Lower lobe of right lung (tissue), 2 donors: Measurements from ENCODE around the gene NAT10. TPM values are rescaled to one million over a fixed set of nuclear protein-coding genes. Genes with fewer than 3 reads are reported as not detected.

Source experiments
- ATAC-seq, 2 donors: fragments of 200-7000 bp; cut with Tn5 transposase; one replicate each; pipeline ENCODE4 v1.9.1; 2020 to 2022; ENCODE audit warnings: mild to moderate bottlenecking in 2 of 2, moderate library complexity in 2 of 2
- DNase-seq: peaks from one replicate; pipeline ENCODE4 v3.0.0-alpha.2; 2020
- H3K27ac ChIP-seq: fragments of 200-600 bp; one replicate; pipeline ENCODE4 v1.8.0; 2022
- H3K27me3 ChIP-seq: fragments of 200-600 bp; one replicate; pipeline ENCODE4 v1.8.0; 2022; ENCODE audit warnings: low read depth
- H3K36me3 ChIP-seq: fragments of 200-600 bp; one replicate; pipeline ENCODE4 v1.8.0; 2022; ENCODE audit warnings: mild to moderate bottlenecking
- H3K4me1 ChIP-seq: fragments of 200-600 bp; one replicate; pipeline ENCODE4 v1.8.0; 2022
- H3K4me3 ChIP-seq: fragments of 200-600 bp; one replicate; pipeline ENCODE4 v1.8.0; 2022; ENCODE audit warnings: mild to moderate bottlenecking
- H3K9me3 ChIP-seq: fragments of 200-600 bp; one replicate; pipeline ENCODE4 v1.8.0; 2022
- intact Hi-C: fragments of 100-400 bp; cut with DNase I; formaldehyde crosslinking; loops from one replicate; pipeline ENCODE4 v1.11.0; 2022
- total RNA-seq: library from RNA; stranded (reverse); fragmentation: NEBNext Ultra II Directional; extraction: Animal tissue kit (Norgen Biotek cat#: 25700); gene quantifications from one replicate; pipeline ENCODE4 v1.2.1, GENCODE V29; 2021
- TF ChIP-seq, protein P1 (sequence below): fragments of 200-600 bp; IDR thresholded peaks from one replicate; pipeline ENCODE4 v1.8.0; 2022; ENCODE audit warnings: antibody characterized with exemption, mild to moderate bottlenecking
- donor health status: DM: no; HTN: yes; CAD: no; lungs with severe emphysema.

Gene NAT10
- total RNA-seq, 1 donor from 2014 or later, result 37.3 TPM

DNA sequence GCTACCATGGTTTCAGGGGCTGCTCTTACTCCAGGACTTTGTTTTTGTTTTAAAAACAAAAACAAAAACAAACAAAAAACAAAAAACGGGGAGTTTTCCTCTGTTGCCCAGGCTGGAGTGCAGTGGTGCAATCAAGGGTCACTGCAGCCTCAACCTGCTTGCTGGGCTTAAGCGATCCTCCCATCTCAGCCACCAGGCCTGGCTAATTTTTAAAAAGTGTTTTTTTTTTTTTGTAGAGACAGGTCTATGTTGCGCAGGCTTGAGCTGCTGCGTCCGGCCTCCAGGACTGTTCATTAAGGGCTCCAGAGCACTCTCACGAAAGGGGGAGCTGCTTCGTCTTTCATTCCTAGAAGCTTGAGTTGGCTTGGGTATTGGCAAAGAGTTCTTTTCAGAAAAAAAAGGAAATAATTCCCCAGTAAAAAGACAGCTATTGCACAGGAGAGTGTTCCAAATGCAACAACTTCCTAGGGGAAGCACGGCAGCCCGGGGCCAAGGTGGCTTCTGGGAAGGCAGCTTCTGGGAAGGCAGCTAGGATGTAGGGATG lies 78.5 kb downstream of the NAT10 start:
- Histone ChIP-seq H3K4me3 (no peak overlapping the region), H3K27ac (no peak overlapping the region), H3K4me1 (no peaks in the 10 kb centered on the region), H3K9me3 (no peaks in the 10 kb centered on the region), H3K27me3 (no peaks in the 10 kb centered on the region), H3K36me3 (no peaks in the 10 kb centered on the region)
- DNase-seq (no peak), ATAC-seq (no peak)
- TF ChIP-seq, protein P1, sequence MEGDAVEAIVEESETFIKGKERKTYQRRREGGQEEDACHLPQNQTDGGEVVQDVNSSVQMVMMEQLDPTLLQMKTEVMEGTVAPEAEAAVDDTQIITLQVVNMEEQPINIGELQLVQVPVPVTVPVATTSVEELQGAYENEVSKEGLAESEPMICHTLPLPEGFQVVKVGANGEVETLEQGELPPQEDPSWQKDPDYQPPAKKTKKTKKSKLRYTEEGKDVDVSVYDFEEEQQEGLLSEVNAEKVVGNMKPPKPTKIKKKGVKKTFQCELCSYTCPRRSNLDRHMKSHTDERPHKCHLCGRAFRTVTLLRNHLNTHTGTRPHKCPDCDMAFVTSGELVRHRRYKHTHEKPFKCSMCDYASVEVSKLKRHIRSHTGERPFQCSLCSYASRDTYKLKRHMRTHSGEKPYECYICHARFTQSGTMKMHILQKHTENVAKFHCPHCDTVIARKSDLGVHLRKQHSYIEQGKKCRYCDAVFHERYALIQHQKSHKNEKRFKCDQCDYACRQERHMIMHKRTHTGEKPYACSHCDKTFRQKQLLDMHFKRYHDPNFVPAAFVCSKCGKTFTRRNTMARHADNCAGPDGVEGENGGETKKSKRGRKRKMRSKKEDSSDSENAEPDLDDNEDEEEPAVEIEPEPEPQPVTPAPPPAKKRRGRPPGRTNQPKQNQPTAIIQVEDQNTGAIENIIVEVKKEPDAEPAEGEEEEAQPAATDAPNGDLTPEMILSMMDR, result no peak
- intact Hi-C loops, result no loop called here

- Histone ChIP-seq H3K4me3 (no peak overlapping the region), H3K27ac (no peak overlapping the region), H3K4me1 (no peaks in the 10 kb centered on the region), H3K9me3 (no peaks in the 10 kb centered on the region), H3K27me3 (no peaks in the 10 kb centered on the region), H3K36me3 (no peaks in the 10 kb centered on the region)
- intact Hi-C loops, result no loop called here
- TF ChIP-seq, protein P1, result no peak
- ATAC-seq (no peak), DNase-seq (no peak)
Observed at GRCh38 chr11:34184505-34185015, 79.1 kb downstream of the NAT10 start.

DNA sequence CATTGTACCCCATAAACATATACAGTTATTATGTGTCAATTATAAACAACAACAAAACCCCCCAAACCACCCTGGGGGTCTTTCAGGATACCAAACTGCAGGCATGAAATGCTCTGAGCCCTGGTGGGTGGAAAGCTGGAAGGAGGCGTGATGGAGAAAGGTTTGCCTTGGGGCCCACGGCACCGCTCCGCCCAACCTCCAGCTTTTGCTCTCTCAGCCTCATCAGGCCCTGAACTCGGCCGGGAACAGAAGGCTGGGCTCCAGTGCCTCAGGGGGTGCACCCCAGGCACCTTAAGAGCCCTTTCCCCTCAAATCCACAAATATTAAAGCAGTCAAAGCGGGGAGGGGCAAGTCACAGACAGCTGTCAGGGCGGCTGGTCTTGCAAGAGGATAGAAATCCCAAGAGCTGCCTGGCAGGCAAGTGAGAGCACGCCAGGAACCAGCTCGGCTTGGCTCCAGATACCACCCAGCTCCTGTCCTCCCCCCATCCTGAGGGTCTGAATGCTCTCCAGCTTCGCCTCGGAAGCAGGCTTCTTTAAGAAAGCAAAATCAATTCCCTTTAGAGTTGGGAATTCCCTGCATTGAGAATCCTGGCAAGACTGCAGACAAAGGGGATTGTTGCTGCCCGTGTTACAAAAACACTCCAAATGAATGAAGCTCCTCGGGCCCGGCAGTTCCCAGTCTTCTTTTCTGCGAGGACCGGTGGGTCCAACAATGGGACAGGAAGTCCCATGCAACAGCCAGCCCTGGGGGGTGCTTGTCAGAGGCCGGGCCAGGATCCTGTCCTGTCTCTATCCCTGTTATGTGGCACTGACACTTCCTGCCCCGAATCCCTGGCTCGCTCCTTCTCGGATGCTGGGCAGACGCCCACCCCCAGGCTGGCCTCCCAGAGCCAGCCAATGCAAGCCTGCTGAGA lies 80.8 kb downstream of the NAT10 start:
- ATAC-seq, result no peak
- intact Hi-C loops, result no loop called here

DNA sequence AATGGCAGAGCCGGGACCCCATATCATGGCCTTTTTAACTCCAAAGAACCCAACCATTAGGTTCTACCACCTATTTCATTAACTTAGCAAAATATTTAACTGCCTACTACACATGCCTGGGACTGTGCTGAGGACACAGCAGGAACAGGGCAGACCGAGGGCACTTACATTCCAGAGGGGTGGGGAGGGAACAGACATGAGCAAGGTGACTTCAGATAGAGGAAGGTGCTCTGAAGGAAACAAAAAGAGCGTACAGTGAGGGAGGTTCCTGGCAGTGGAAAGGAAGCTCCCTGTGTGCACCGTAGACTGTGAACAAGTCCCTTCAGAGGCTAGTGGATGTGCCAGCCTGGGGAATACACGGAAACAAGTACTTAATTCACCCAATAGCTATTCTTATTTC lies 82.8 kb downstream of the NAT10 start:
- H3K4me3 ChIP-seq, result no peak overlapping the region
- H3K4me1 ChIP-seq, result no peaks in the 10 kb centered on the region
- no peaks in the 10 kb centered on the region for H3K27me3 ChIP-seq
- H3K27ac ChIP-seq, result no peak overlapping the region
- no peaks in the 10 kb centered on the region for H3K9me3 ChIP-seq
- TF ChIP-seq, protein P1, result no peak
- no peak for DNase-seq
- intact Hi-C loops, result no loop called here
- H3K36me3 ChIP-seq, result no peaks in the 10 kb centered on the region
- ATAC-seq, result peak in 1 of 2 donors; percentile 42

More for the DNA sequence above, 80.8 kb downstream of the NAT10 start:
- H3K27ac ChIP-seq, result no peak overlapping the region
- H3K36me3 ChIP-seq, result no peaks in the 10 kb centered on the region
- H3K27me3 ChIP-seq, result no peaks in the 10 kb centered on the region
- no peaks in the 10 kb centered on the region for H3K9me3 ChIP-seq
- DNase-seq, result no peak
- H3K4me3 ChIP-seq, result no peak overlapping the region
- TF ChIP-seq, protein P1, result no peak
- H3K4me1 ChIP-seq, result no peaks in the 10 kb centered on the region

DNA sequence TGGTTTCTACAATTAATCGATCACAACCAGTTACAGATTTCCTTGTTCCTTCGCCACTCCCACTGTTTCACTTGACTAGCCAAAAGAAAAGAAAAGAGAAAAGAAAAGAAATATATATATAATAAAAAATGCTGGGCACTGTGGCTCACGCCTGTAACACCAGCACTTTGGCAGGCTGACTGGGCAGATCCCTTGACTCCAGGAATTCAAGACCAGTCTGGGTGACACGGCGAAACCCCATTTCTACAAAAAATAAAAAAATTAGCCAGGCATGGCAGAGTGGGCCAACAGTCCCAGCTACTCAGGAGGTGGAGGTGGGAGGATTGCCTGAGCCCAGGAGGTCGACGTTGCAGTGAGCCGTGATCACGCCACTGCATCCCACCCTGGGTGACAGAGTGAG lies 83.8 kb downstream of the NAT10 start:
- intact Hi-C loops, result no loop called here
- no peak for ATAC-seq
- Histone ChIP-seq H3K36me3 (no peaks in the 10 kb centered on the region), H3K4me1 (no peaks in the 10 kb centered on the region), H3K27me3 (no peaks in the 10 kb centered on the region), H3K4me3 (no peak overlapping the region), H3K27ac (no peak overlapping the region), H3K9me3 (no peaks in the 10 kb centered on the region)
- DNase-seq, result no peak
- TF ChIP-seq, protein P1, result no peak
